RWPE2 (cell line): ENCODE results near the gene KRT4.

Source experiments
- ATAC-seq: fragments of 200-7000 bp; cut with Tn5 transposase; 3 replicates; pipeline ENCODE4 v1.9.1; 2021; ENCODE audit warnings: low read depth
- DNase-seq: peaks from one replicate; pipeline ENCODE4 v3.0.0-alpha.2; 2020; ENCODE audit warnings: low spot score
- H3K27ac ChIP-seq: fragments of 450-650 bp; 2 replicates; pipeline ENCODE4 v1.5.1; 2017; ENCODE audit warnings: mild to moderate bottlenecking; ENCODE audit not compliant: poor library complexity, severe bottlenecking
- H3K27me3 ChIP-seq: fragments of 250-450 bp; sonication (Bioruptor Pico); 2 replicates; pipeline ENCODE4 v1.5.1; 2021; ENCODE audit warnings: mild to moderate bottlenecking, moderate library complexity; ENCODE audit not compliant: insufficient read depth, poor library complexity, severe bottlenecking
- H3K36me3 ChIP-seq: fragments of 250-450 bp; sonication (Bioruptor Pico); 2 replicates; pipeline ENCODE4 v1.5.1; 2020; ENCODE audit warnings: low read depth, mild to moderate bottlenecking, moderate library complexity
- H3K4me1 ChIP-seq: fragments of 250-450 bp; sonication (Bioruptor Pico); 2 replicates; pipeline ENCODE4 v1.5.1; 2021; ENCODE audit warnings: mild to moderate bottlenecking, moderate library complexity; ENCODE audit not compliant: insufficient read depth, poor library complexity, severe bottlenecking
- H3K4me3 ChIP-seq: fragments of 250-450 bp; sonication (Bioruptor Pico); 2 replicates; pipeline ENCODE4 v1.5.1; 2021; ENCODE audit warnings: mild to moderate bottlenecking, moderate library complexity; ENCODE audit not compliant: severe bottlenecking
- H3K9me3 ChIP-seq: fragments of 250-450 bp; sonication (Bioruptor Pico); 2 replicates; pipeline ENCODE4 v1.5.1; 2021; ENCODE audit warnings: mild to moderate bottlenecking, moderate library complexity; ENCODE audit not compliant: severe bottlenecking
- CTCF ChIP-seq: fragments of 450-650 bp; IDR thresholded peaks from one replicate; pipeline ENCODE4 v1.5.1; 2017; ENCODE audit warnings: mild to moderate bottlenecking, moderate library complexity; ENCODE audit not compliant: poor library complexity, severe bottlenecking

Gene KRT4

DNA sequence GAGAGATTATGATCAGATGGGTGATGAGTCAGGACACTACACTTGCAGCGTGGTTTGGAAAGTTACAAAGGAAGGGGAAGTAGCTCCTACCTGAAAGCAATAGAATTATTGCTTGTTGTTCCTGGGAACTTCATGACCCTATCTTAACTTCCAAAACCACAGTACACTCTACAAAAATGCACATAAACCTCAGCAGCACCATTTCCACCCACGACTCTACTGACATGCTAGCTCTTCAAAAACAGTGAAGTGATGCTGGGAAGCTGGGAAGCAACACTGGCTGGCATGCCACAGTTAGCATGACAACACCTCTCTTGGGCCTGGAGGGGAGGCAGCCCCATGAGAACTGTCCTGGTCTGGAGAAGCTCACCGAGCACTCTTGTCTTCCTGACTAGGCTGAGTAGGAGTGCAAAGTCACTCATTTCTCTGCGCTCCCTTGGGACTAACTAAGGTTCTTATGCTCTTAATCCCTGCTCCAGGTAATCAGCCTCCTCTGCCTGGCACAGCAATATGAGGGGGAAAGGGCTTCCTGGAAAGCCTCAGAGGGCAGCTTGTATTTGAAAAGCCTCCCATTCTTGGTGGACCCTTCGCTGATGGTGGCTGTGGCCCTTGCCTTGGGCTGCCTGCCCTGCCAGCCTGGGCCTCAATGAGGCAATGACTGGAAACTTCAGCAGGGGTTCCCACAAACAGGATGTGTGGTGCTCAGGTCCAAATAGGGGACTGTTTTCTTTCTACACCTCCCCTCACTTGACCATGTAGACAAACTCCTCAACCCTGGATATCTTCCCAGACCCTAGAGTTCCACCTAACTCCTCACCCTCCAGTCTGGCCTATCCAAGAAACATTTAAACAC is 19.2 kb downstream of the KRT4 start:
- Histone ChIP-seq H3K27me3 (no peaks in the 10 kb centered on the region), H3K9me3 (no peaks in the 10 kb centered on the region), H3K36me3 (no peaks in the 10 kb centered on the region), H3K4me3 (no peak overlapping the region), H3K27ac (no peak overlapping the region), H3K4me1 (peaks cover 20% of the 10 kb centered on the region)
- DNase-seq (no peak), ATAC-seq (peak; percentile 20; the same call in 1 of the 3 replicates)
- no peak for TF ChIP-seq CTCF

GRCh38 chr12:52792185-52793029 is 21.5 kb downstream of the KRT4 start:
- no peak for ATAC-seq
- H3K27me3 ChIP-seq, result no peaks in the 10 kb centered on the region
- no peak for DNase-seq
- no peak overlapping the region for H3K4me3 ChIP-seq
- TF ChIP-seq CTCF, result no peak
- no peak overlapping the region for H3K27ac ChIP-seq
- peaks cover under 1% of the 10 kb centered on the region for H3K4me1 ChIP-seq
- no peaks in the 10 kb centered on the region for H3K36me3 ChIP-seq
- no peaks in the 10 kb centered on the region for H3K9me3 ChIP-seq

DNA sequence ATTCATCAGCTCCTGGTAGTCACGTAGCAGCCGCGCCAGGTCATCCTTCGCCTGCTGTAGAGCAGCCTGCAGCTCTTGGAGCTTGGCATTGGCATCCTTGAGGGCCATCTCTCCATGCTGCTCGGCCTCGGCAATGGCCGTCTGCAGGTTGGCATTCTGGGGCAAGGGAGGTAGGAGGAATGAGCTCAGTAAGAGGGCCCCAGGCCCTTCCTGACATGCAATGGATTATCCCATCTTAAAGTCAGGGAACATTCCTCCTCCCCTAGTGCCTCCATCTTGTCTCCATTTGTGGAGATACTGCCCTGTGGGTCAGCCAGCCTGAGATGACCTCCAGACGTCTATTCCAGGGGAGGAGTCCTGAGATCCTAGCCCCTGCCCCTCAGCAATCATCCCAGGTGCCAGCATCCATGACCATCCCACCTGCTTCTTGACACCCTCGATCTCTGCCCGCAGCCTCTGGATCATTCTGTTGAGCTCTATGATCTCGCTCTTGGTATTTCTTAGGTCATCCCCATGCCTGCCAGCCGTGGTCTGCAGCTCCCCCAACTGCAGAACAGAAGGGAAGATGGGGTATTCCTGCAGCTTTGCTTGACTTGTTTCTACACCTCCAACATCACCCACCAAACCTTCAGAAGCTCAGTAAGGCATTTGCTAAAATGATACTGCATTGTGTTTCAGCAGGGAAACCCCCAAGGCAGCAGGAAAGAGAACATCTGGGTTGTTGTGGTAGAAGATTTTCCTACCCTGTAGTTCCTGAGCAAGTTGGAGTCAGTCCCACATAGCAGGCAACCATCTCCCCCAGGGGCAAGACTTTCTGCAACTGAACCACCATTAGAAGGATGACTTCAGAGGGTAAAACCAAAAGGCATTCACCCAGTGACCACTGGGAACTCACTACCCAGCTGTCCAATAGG is 22.4 kb downstream of the KRT4 start:
- Histone ChIP-seq H3K36me3 (no peaks in the 10 kb centered on the region), H3K9me3 (no peaks in the 10 kb centered on the region), H3K4me1 (no peaks in the 10 kb centered on the region), H3K27ac (no peak overlapping the region), H3K4me3 (no peak overlapping the region), H3K27me3 (no peaks in the 10 kb centered on the region)
- ATAC-seq (no peak), DNase-seq (no peak)
- TF ChIP-seq CTCF, result no peak

DNA sequence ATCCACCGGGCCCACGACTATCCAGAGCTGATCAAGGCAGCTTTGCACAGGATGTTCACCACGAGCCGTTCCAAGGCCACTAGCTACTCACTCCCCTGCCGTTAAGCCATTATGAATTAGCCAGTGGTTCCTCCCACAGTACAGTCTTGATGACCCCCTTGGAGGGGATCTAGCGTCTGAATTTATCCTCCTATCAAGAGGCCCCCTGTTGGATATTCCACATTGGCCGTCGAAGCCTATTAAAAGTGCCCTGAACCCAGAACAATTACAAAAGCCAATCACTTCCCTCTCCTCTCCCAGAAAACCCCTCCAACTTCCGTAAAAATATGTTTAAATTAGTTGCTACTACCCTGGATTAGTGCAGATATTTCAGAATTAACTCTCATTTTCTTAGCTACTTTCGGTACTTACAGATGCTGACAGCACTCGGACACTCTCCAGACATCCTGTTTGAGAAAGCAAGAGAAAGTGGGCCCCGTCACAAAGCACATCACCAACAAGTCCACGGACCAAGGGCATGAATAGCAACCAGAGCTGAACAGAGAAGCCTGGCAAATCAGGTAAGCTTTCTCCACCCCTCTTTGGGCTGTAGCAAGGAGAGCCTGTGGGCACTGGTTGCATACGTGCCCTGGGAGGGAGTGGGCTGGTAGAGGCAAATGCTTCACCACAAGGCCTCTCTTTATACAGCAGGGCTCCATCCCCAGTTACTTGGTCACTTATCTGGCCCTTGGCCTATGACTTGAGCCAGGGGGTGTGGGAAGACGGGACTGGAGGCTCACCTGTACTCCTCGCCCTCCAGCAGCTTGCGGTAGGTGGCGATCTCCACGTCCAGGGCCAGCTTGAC is 23.3 kb downstream of the KRT4 start:
- no peaks in the 10 kb centered on the region for H3K27me3 ChIP-seq
- no peak overlapping the region for H3K27ac ChIP-seq
- no peak overlapping the region for H3K4me3 ChIP-seq
- H3K9me3 ChIP-seq, result no peaks in the 10 kb centered on the region
- ATAC-seq, result no peak
- DNase-seq, result no peak
- H3K36me3 ChIP-seq, result no peaks in the 10 kb centered on the region
- no peaks in the 10 kb centered on the region for H3K4me1 ChIP-seq
- TF ChIP-seq CTCF, result no peak
